Ishikawa (cell line): Measurements from ENCODE around the gene GRK5.

ENCODE experiments used
- CEBPB ChIP-seq: IDR thresholded peaks from 2 replicates; pipeline ENCODE4 v1.6.1; 2012
- CREB1 ChIP-seq: IDR thresholded peaks from 2 replicates; pipeline ENCODE4 v1.6.1; 2012; ENCODE audit warnings: low read depth
- EGR1 ChIP-seq: IDR thresholded peaks from 2 replicates; pipeline ENCODE4 v1.6.1; 2012
- EP300 ChIP-seq: IDR thresholded peaks from 2 replicates; pipeline ENCODE4 v1.6.1; 2012; ENCODE audit warnings: borderline replicate concordance
- FOXM1 ChIP-seq: IDR thresholded peaks from 2 replicates; pipeline ENCODE4 v1.6.1; 2012; ENCODE audit warnings: low read depth, borderline replicate concordance
- MAX ChIP-seq: IDR thresholded peaks from 2 replicates; pipeline ENCODE4 v1.6.1; 2012
- NFIC ChIP-seq: IDR thresholded peaks from 2 replicates; pipeline ENCODE4 v1.6.1; 2012
- RAD21 ChIP-seq: IDR thresholded peaks from 2 replicates; pipeline ENCODE4 v1.6.1; 2012; ENCODE audit warnings: low read depth
- REST ChIP-seq: IDR thresholded peaks from 2 replicates; pipeline ENCODE4 v1.6.1; 2012; ENCODE audit warnings: low read depth, mild to moderate bottlenecking
- TAF1 ChIP-seq: IDR thresholded peaks from 2 replicates; pipeline ENCODE4 v1.6.1; 2012; ENCODE audit warnings: low read depth, mild to moderate bottlenecking
- TCF12 ChIP-seq: IDR thresholded peaks from 2 replicates; pipeline ENCODE4 v1.6.1; 2012; ENCODE audit warnings: low read depth
- TEAD4 ChIP-seq: IDR thresholded peaks from 2 replicates; pipeline ENCODE4 v1.6.1; 2012
- USF1 ChIP-seq: IDR thresholded peaks from 2 replicates; pipeline ENCODE4 v1.6.1; 2012
- YY1 ChIP-seq: IDR thresholded peaks from 2 replicates; pipeline ENCODE4 v1.6.1; 2012; ENCODE audit warnings: low read depth

DNA sequence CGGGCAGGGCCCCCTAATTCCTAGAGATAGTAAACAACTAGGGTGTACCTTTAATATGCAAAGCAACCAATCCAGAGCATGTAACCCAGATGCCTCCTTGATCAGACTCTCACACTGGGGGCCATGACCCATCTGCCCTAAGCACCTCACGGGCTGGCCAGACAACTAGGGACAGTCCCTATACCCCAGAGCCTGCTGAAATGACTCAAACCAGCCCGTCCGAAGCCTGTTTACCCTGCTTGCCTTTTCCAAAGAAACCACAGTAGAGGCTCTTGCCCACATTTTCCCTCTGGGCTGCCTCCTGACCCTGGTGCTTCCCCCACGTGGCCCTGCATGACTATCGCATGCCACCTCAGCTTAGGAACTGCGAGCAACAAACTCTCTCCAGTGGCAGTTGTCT is 288.9 kb downstream of the GRK5 start:
- TF ChIP-seq EP300 (no peak), FOXM1 (no peak), TAF1 (no peak), MAX (no peak), NFIC (no peak), REST (no peak), CREB1 (no peak), TCF12 (no peak), EGR1 (no peak), YY1 (no peak), TEAD4 (no peak), RAD21 (no peak), USF1 (no peak), CEBPB (no peak)
